HepG2 (cell line): ENCODE data around the gene MCFD2. TPM values are rescaled to one million over a fixed set of nuclear protein-coding genes. Genes with fewer than 3 reads are reported as not detected.

Experiments used
- EEA1 ChIP-seq: sonication (generic); formaldehyde crosslinking; IDR thresholded peaks from 2 replicates; pipeline ENCODE4 v1.5.1; 2020; ENCODE audit warnings: mild to moderate bottlenecking, missing genetic modification reagents, borderline replicate concordance
- MLXIP ChIP-seq: sonication (generic); formaldehyde crosslinking; IDR thresholded peaks from 2 replicates; pipeline ENCODE4 v1.9.0; 2021; ENCODE audit warnings: missing genetic modification reagents, borderline replicate concordance
- ZMYM3 ChIP-seq: sonication (generic); formaldehyde crosslinking; IDR thresholded peaks from 2 replicates; pipeline ENCODE4 v1.5.1; 2020; ENCODE audit warnings: mild to moderate bottlenecking, missing genetic modification reagents
- ZNF180 ChIP-seq: sonication (generic); formaldehyde crosslinking; IDR thresholded peaks from 2 replicates; pipeline ENCODE4 v1.4.0; 2020; ENCODE audit warnings: low read depth, missing genetic modification reagents, borderline replicate concordance
- ZNF460 ChIP-seq: sonication (generic); formaldehyde crosslinking; IDR thresholded peaks from 2 replicates; pipeline ENCODE4 v1.5.1; 2020; ENCODE audit warnings: missing genetic modification reagents, mild to moderate bottlenecking, borderline replicate concordance
- ZNF512B ChIP-seq: sonication (generic); formaldehyde crosslinking; IDR thresholded peaks from 2 replicates; pipeline ENCODE4 v1.5.1; 2020; ENCODE audit warnings: missing genetic modification reagents, mild to moderate bottlenecking, borderline replicate concordance
- polyA plus RNA-seq, 8 experiments: library from polyadenylated mRNA; depleted of rRNA in 3 of 8; stranded (reverse) in 7 of 8; unstranded in 1 of 8; fragments of >200 nt; fragmentation: Illumina TruSeq in 4 of 8; extraction: Trizol in 4 of 8; gene quantifications; 2 replicates each; pipeline versions ENCODE4 v1.2.1 to v1.2.3, GENCODE V29; 2011 to 2016; ENCODE audit warnings: low read depth in 4 of 8, missing spikeins in 1 of 8, mixed read lengths in 1 of 8; ENCODE audit not compliant: insufficient read depth in 1 of 8
- total RNA-seq, 5 experiments: library from RNA; depleted of rRNA; stranded (reverse); fragments of >200 nt; fragmentation: Illumina TruSeq; extraction: Trizol; gene quantifications; 2 replicates each; pipeline ENCODE4 v1.2.3, GENCODE V29; 2016; ENCODE audit warnings: low read depth in 1 of 5
- TF ChIP-seq, protein P1 (sequence below): sonication (generic); formaldehyde crosslinking; IDR thresholded peaks from 2 replicates; pipeline ENCODE4 v1.4.0; 2020; ENCODE audit warnings: missing genetic modification reagents
- TF ChIP-seq, protein P2 (sequence below): IDR thresholded peaks from 2 replicates; pipeline ENCODE4 v1.6.1; 2016; ENCODE audit warnings: low read depth, missing genetic modification reagents, missing compliant biosample characterization
- TF ChIP-seq, protein P3 (sequence below): sonication (generic); formaldehyde crosslinking; IDR thresholded peaks from 2 replicates; pipeline ENCODE4 v1.8.1; 2023; ENCODE audit warnings: missing genetic modification reagents, mild to moderate bottlenecking, borderline replicate concordance
- TF ChIP-seq, protein P4 (sequence below): IDR thresholded peaks from 2 replicates; pipeline ENCODE4 v1.6.1; 2016; ENCODE audit warnings: mild to moderate bottlenecking

The MCFD2 gene
- total and polyA plus RNA-seq, 2 of the 13 experiments (the other 11 are each of a cell fraction or from before 2014, with no cell fraction given), result 183 to 232 TPM

GRCh38 chr2:46913471-46914381, 1.9 kb downstream of the MCFD2 start (continued):
- TF ChIP-seq MLXIP (no peak), EEA1 (CRISPR knock-in tag) (no peak), ZNF512B (no peak), ZMYM3 (CRISPR knock-in tag) (0 out of 2 replicates have a peak, but pooled peaks have one; percentile 39), ZNF460 (CRISPR knock-in tag) (no peak), ZNF180 (CRISPR knock-in tag) (no peak)
- TF ChIP-seq, protein P1, sequence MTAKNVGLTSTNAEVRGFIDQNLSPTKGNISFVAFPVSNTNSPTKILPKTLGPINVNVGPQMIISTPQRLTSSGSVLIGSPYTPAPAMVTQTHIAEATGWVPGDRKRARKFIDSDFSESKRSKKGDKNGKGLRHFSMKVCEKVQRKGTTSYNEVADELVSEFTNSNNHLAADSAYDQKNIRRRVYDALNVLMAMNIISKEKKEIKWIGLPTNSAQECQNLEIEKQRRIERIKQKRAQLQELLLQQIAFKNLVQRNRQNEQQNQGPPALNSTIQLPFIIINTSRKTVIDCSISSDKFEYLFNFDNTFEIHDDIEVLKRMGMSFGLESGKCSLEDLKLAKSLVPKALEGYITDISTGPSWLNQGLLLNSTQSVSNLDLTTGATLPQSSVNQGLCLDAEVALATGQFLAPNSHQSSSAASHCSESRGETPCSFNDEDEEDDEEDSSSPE (CRISPR knock-in tag), result no peak
- TF ChIP-seq, protein P2, sequence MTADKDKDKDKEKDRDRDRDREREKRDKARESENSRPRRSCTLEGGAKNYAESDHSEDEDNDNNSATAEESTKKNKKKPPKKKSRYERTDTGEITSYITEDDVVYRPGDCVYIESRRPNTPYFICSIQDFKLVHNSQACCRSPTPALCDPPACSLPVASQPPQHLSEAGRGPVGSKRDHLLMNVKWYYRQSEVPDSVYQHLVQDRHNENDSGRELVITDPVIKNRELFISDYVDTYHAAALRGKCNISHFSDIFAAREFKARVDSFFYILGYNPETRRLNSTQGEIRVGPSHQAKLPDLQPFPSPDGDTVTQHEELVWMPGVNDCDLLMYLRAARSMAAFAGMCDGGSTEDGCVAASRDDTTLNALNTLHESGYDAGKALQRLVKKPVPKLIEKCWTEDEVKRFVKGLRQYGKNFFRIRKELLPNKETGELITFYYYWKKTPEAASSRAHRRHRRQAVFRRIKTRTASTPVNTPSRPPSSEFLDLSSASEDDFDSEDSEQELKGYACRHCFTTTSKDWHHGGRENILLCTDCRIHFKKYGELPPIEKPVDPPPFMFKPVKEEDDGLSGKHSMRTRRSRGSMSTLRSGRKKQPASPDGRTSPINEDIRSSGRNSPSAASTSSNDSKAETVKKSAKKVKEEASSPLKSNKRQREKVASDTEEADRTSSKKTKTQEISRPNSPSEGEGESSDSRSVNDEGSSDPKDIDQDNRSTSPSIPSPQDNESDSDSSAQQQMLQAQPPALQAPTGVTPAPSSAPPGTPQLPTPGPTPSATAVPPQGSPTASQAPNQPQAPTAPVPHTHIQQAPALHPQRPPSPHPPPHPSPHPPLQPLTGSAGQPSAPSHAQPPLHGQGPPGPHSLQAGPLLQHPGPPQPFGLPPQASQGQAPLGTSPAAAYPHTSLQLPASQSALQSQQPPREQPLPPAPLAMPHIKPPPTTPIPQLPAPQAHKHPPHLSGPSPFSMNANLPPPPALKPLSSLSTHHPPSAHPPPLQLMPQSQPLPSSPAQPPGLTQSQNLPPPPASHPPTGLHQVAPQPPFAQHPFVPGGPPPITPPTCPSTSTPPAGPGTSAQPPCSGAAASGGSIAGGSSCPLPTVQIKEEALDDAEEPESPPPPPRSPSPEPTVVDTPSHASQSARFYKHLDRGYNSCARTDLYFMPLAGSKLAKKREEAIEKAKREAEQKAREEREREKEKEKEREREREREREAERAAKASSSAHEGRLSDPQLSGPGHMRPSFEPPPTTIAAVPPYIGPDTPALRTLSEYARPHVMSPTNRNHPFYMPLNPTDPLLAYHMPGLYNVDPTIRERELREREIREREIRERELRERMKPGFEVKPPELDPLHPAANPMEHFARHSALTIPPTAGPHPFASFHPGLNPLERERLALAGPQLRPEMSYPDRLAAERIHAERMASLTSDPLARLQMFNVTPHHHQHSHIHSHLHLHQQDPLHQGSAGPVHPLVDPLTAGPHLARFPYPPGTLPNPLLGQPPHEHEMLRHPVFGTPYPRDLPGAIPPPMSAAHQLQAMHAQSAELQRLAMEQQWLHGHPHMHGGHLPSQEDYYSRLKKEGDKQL (CRISPR knock-in tag), result 0 out of 2 replicates have a peak, but pooled peaks have one; percentile 25
- TF ChIP-seq, protein P3, sequence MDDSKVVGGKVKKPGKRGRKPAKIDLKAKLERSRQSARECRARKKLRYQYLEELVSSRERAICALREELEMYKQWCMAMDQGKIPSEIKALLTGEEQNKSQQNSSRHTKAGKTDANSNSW (CRISPR knock-in tag), result no peak
- TF ChIP-seq, protein P4, sequence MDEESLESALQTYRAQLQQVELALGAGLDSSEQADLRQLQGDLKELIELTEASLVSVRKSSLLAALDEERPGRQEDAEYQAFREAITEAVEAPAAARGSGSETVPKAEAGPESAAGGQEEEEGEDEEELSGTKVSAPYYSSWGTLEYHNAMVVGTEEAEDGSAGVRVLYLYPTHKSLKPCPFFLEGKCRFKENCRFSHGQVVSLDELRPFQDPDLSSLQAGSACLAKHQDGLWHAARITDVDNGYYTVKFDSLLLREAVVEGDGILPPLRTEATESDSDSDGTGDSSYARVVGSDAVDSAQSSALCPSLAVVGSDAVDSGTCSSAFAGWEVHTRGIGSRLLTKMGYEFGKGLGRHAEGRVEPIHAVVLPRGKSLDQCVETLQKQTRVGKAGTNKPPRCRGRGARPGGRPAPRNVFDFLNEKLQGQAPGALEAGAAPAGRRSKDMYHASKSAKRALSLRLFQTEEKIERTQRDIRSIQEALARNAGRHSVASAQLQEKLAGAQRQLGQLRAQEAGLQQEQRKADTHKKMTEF (CRISPR knock-in tag), result peak; percentile 50
